ENCODE results near the gene CNOT1. TPM values are rescaled to one million over a fixed set of nuclear protein-coding genes. Genes with fewer than 3 reads are reported as not detected.

The CNOT1 gene
- polyA plus RNA-seq, 1 experiment: 133 TPM

DNA sequence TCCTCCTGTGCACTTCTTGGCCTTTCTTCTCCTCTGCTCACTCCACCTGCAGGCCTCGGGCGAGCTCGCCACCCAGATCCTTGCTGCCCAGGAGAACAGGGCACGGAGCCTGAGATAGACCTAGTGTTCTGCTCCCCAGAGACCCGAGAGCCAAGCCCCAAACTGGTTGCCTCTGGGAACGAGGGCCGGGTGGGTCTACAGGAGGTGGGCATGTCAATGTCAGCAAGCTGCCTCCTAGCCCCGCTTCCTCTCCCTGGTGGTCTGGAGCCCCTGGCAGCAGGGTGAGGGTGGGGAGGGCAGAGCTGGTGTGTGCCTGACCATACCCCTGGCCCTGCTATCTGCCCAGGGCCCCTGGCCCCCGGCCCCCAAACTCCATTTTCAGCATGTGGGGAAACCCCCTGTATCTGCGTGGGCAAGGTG lies 130.5 kb downstream of the CNOT1 start:
- Histone ChIP-seq H3K27me3 (ENCODE audit: control insufficient read depth, insufficient read depth, low read length) (no peaks in the 10 kb centered on the region), H3K36me3 (ENCODE audit: control insufficient read depth, insufficient read depth, low read length) (no peaks in the 10 kb centered on the region; the same call in 1 of the 2 replicates), H3K4me3 (ENCODE audit: low read depth, low read length) (no peak overlapping the region)
- TF ChIP-seq, protein P1, sequence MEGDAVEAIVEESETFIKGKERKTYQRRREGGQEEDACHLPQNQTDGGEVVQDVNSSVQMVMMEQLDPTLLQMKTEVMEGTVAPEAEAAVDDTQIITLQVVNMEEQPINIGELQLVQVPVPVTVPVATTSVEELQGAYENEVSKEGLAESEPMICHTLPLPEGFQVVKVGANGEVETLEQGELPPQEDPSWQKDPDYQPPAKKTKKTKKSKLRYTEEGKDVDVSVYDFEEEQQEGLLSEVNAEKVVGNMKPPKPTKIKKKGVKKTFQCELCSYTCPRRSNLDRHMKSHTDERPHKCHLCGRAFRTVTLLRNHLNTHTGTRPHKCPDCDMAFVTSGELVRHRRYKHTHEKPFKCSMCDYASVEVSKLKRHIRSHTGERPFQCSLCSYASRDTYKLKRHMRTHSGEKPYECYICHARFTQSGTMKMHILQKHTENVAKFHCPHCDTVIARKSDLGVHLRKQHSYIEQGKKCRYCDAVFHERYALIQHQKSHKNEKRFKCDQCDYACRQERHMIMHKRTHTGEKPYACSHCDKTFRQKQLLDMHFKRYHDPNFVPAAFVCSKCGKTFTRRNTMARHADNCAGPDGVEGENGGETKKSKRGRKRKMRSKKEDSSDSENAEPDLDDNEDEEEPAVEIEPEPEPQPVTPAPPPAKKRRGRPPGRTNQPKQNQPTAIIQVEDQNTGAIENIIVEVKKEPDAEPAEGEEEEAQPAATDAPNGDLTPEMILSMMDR (IDR thresholded peaks at IDR 0.05; ENCODE audit: insufficient read depth, low read depth, low read length): no peak
- no peak for DNase-seq (ENCODE audit: low read depth)
- CTCF ChIA-PET: interaction anchor here (0.6 to 3.3 kb wide), 3 partner anchors 11 to 213 kb away, joined by 3 to 22 read pairs (median 15); no protein-coding TSS in a partner anchor
- POLR2A ChIA-PET: no interaction called here

DNA sequence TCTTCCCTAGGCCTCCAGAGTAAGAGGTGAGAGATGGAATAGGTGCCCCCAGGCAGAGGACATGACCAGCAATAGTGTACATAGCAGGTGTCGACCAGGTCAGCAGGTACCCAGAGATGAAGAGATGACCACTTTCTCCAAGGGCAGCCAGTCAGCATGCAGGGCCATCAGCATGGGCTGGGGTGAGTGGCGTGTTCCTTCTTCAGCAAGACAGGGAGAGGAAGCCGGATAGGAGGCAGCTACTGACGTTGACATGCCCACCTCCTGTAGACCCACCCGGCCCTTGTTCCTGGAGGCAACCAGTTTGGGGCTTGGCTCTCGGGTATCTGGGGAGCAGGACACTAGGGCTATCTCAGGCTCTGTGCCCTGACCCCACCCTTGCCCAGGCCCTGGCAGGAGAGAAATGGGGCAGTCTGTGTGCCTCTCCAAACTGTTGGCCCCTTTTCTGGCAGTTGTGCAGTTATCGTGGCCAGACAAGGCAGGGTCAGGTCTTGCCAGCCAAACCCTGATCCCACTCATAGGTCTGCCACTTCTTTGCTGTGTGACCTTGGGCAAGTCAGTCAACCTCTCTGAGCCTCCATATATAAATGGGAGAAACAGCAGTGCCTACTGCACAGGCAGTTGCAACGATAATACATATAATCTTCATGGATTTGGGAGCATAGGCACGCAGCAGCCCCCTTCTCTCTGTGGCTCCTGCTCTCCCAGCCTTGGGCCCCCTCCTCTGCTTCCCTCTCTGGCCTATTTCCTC lies 131.1 kb downstream of the CNOT1 start:
- no peaks in the 10 kb centered on the region for H3K36me3 ChIP-seq (ENCODE audit: control insufficient read depth, insufficient read depth, low read length)
- H3K27me3 ChIP-seq (ENCODE audit: control insufficient read depth, insufficient read depth, low read length): peaks cover 3% of the 10 kb centered on the region; the same call in 1 of the 2 replicates
- H3K4me3 ChIP-seq (ENCODE audit: low read depth, low read length): no peak overlapping the region
- POLR2A ChIA-PET: no interaction called here
- TF ChIP-seq, protein P1 (IDR thresholded peaks at IDR 0.05; ENCODE audit: insufficient read depth, low read depth, low read length): no peak
- DNase-seq (ENCODE audit: low read depth): no peak
- CTCF ChIA-PET: interaction anchor here (0.6 to 3.3 kb wide), 3 partner anchors 10 to 212 kb away, joined by 3 to 22 read pairs (median 15); no protein-coding TSS in a partner anchor

DNA sequence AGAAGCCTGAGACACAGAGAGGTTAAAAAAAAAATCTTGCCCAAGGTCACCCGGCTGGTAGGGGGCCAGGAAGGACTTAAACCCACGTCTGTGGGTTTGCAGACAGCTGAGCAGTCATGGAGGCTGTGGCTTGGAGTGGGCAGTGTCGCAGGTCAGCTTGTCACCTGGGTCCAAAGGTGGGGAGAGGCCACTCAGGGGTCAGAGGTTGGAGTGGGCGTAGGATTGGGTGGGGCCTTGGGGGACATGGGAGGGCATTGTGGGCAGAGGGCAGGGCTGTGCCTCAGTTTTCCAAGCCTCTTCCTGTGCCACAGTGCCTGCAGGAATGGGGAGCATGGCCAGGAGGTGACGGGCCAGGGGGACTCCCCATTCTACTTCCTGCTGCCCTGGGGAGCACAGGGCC lies 131.7 kb downstream of the CNOT1 start:
- ChIA-PET POLR2A (no interaction called here), CTCF (interaction anchor here (1.0 kb wide), 1 partner anchor 10 kb away, joined by 7 read pairs; no protein-coding TSS in a partner anchor)
- H3K4me3 ChIP-seq (ENCODE audit: low read depth, low read length): no peak overlapping the region
- peaks cover 5% of the 10 kb centered on the region; the same call in 1 of the 2 replicates for H3K27me3 ChIP-seq (ENCODE audit: control insufficient read depth, insufficient read depth, low read length)
- no peak for DNase-seq (ENCODE audit: low read depth)
- TF ChIP-seq, protein P1 (IDR thresholded peaks at IDR 0.05; ENCODE audit: insufficient read depth, low read depth, low read length): no peak
- H3K36me3 ChIP-seq (ENCODE audit: control insufficient read depth, insufficient read depth, low read length): no peaks in the 10 kb centered on the region

DNA sequence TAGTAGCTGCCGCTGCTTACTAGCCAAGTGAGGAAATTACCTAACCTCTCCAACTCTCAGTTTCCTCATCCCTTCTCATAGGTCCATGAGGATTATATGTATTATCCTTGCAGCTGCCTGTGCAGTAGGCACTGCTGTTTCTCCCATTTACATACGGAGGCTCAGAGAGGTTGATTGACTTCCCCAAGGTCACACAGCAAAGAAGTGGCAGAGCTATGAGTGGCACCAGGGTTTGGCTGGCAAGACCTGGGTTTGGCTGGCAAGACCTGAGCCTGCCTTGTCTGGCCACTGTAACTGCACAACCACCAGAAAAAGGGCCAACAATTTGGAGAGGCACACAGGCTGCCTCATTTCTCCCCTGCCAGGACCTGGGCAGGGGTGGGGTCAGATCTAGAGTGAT lies 132.2 kb downstream of the CNOT1 start:
- no peak overlapping the region for H3K4me3 ChIP-seq (ENCODE audit: low read depth, low read length)
- CTCF ChIA-PET: interaction anchor here (1.0 to 4.7 kb wide), 2 partner anchors 10 to 161 kb away, joined by 7 to 29 read pairs; no protein-coding TSS in a partner anchor
- POLR2A ChIA-PET: no interaction called here
- no peaks in the 10 kb centered on the region for H3K36me3 ChIP-seq (ENCODE audit: control insufficient read depth, insufficient read depth, low read length)
- no peak for DNase-seq (ENCODE audit: low read depth)
- peaks cover 5% of the 10 kb centered on the region; the same call in 1 of the 2 replicates for H3K27me3 ChIP-seq (ENCODE audit: control insufficient read depth, insufficient read depth, low read length)
- TF ChIP-seq, protein P1 (IDR thresholded peaks at IDR 0.05; ENCODE audit: insufficient read depth, low read depth, low read length): no peak

DNA sequence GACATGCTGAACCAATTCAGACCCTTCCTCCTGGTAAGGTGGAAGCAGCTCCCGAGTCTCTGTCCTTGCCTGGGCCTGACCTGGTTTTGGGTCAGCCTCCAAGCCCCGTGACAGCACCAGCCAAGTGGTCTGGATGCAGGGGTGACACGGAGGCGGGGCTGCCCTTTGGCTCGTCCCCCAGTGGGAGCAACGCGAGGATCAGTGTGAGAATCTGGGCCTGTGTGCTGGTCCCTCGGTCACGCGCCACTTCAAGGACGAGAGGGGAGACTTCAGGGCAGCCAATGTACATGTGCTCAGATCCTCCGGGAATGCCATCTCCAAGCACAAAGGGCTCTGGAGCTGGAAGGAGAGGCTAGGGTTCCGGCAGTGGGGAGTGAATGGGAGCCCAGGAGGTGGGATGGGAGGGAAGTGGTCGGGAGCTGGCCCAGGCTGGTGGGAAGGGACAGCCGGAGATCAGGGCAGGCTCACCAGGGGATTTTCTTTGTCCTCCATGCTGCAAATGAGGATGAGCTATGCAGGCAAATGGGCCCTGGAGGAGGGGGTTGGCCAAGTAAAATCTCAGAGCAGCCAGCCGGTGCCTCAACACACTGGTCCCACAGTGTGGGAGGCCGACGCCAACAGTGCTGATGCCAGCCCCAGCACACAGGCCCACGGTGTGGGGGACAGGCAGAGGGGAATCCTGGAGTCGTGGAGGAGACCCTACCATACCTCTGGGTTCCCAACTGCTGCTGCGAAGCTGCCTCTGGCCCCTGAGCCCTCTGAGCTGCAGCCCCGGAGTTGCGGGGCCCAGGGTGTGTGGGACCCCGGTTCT lies 133.9 kb downstream of the CNOT1 start:
- POLR2A ChIA-PET: no interaction called here
- CTCF ChIA-PET: interaction anchor here (0.6 to 4.7 kb wide), 9 partner anchors 8 to 186 kb away, joined by 3 to 29 read pairs (median 5); no protein-coding TSS in a partner anchor
- peaks cover 5% of the 10 kb centered on the region; the same call in 1 of the 2 replicates for H3K27me3 ChIP-seq (ENCODE audit: control insufficient read depth, insufficient read depth, low read length)
- TF ChIP-seq, protein P1 (IDR thresholded peaks at IDR 0.05; ENCODE audit: insufficient read depth, low read depth, low read length): no peak
- no peak overlapping the region for H3K4me3 ChIP-seq (ENCODE audit: low read depth, low read length)
- no peaks in the 10 kb centered on the region for H3K36me3 ChIP-seq (ENCODE audit: control insufficient read depth, insufficient read depth, low read length)
- no peak for DNase-seq (ENCODE audit: low read depth)
